Measurements from ENCODE around the gene CXCR6.

GRCh38 chr3:45909542-45909941 lies 33.7 kb upstream of the CXCR6 start:
- no peak for TF ChIP-seq CTCF (IDR thresholded peaks at IDR 0.05; ENCODE audit: borderline replicate concordance, extremely low read depth, low read length, poor library complexity, severe bottlenecking)
- TF ChIP-seq EZH2 (IDR thresholded peaks at IDR 0.05; ENCODE audit: borderline replicate concordance, low read depth, low read length, severe bottlenecking), result no peak

Measured in DND-41 (cell line).